Right renal pelvis (tissue), 4 donors: Measurements from ENCODE around the gene SLC6A3. TPM values are rescaled to one million over a fixed set of nuclear protein-coding genes. Genes with fewer than 3 reads are reported as not detected.
"Not testable (repeated sequence)": the region's sequence is repeated elsewhere in the genome, so short reads cannot be mapped to it uniquely, and the experiment has no call there.

Experiments used
- DNase-seq, 4 donors: peaks; one replicate each; pipeline ENCODE4 v3.0.0-alpha.2; 2013; ENCODE audit warnings: low read depth in 4 of 4, low spot score in 3 of 4, missing footprints in 1 of 4
- polyA plus RNA-seq, 4 donors: library from polyadenylated mRNA; unstranded; fragments of 120-200 nt; gene quantifications; one replicate each; pipeline ENCODE4 v1.2.1, GENCODE V29; 2013; ENCODE audit not compliant: insufficient read length in 4 of 4

The SLC6A3 gene
- polyA plus RNA-seq, 4 donors = 0.41 to 0.64 (median 0.62) TPM

DNA sequence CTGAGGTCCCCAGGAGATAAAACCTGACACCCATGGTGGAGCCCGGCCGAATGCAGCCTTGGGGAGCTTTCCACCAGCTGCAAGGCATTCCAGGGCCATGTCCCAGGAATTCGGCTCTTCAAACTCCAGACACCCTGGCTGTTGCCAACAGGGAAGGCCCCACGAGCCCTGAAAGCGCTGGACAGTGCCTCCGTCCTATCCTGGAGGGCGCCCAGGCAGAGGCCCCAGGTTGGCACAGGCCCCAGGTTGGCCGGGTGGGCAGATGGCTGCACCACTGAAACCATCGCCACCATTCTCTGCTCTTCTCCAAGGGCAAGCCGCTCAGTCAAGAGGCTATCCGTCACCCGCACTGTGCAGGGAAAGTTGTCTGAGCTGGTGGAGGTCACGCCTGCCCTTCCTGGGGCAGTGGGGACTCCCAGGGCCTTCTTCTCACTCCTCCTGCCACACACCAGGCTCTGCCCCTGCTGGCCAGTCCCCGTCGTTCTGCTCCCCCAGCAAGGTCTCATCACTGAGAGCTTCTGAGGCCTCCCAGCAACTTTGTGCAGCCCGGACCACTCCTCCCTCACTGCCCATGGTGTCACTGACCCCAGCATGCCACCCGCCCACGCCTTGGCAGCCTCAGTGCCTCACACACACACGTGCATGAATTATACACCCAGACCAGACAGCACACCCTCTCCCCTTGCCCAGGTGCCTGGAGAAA lies 21.2 kb downstream of the SLC6A3 start:
- no peak for DNase-seq

DNA sequence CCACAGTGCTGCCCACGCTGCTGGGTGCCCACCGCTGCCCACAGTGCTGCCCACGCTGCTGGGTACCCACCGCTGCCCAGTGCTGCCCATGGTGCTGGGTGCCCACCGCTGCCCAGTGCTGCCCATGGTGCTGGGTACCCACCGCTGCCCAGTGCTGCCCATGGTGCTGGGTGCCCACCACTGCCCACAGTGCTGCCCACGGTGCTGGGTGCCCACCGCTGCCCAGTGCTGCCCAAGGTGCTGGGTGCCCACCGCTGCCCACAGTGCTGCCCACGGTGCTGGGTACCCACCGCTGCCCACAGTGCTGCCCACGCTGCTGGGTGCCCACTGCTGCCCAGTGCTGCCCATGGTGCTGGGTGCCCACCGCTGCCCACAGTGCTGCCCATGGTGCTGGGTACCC lies 22.7 kb downstream of the SLC6A3 start:
- not testable (repeated sequence) for DNase-seq

GRCh38 chr5:1421521-1422341 lies 23.5 kb downstream of the SLC6A3 start:
- no peak for DNase-seq

GRCh38 chr5:1420211-1421195 lies 24.7 kb downstream of the SLC6A3 start:
- no peak for DNase-seq

DNA sequence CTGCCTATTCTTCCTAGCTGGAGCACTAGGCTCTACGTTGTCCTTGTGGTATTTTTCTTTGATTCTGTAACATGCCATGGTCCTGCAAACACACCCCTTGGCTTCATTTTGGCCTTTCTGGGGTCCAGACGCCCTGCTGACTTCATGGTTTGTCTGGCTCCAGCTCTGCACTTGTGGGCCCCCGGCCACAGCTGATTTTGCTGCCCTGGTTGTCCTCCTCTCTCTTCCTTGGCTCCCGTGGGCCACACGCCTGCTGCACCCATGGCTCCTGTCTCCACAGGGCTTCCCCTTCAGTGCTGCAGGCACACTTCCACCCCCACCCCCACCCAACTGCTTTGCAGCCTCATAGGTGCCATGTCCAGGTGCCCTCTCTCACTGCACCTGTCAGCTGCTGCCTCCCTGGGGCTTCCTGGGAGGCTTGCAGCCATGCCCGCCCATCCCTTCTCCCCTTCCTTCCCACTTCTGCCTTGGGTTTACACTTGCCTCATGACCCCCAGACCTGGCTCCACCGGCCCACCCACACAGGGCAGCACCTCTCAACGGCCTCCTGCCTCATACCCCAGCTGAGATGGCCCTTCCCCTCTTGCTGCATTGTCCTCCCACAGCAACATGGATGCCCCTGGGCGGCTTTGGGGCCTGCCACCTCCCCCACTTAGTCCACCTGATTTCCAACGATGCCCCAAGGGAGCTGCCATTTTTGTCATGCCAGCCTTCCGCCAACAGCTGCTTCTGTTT lies 25.6 kb downstream of the SLC6A3 start:
- DNase-seq = no peak

- no peak for DNase-seq
Measured at GRCh38 chr5:1418921-1419280, 26.3 kb downstream of the SLC6A3 start.

DNA sequence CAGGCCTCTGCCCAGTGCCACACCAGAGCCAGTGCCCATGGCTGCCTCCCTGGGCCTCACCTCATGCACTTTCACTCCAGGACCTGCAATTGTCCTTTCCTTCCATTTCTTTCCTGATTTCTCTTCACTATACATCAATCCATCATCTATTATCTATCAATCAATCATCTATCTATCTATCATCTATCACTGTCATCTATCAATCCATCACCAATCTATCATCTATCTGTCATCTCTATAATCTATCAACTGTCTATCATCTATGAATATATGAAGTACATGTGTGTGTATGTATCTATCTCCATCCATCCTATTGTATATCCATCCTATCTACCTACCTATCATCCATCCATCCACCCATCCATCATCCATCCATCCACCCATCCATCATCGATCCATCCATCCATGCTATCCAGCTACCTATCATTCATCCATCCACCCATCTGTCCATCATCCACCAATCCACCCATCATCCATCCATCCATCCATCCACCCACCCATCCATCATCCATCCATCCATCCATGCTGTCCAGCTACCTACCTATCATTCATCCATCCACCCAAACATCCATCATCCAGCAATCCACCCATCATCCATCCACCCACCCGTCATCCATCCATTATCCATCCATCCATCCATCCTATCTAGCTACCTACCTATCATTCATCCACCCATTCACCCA lies 26.9 kb downstream of the SLC6A3 start:
- DNase-seq = no peak

DNA sequence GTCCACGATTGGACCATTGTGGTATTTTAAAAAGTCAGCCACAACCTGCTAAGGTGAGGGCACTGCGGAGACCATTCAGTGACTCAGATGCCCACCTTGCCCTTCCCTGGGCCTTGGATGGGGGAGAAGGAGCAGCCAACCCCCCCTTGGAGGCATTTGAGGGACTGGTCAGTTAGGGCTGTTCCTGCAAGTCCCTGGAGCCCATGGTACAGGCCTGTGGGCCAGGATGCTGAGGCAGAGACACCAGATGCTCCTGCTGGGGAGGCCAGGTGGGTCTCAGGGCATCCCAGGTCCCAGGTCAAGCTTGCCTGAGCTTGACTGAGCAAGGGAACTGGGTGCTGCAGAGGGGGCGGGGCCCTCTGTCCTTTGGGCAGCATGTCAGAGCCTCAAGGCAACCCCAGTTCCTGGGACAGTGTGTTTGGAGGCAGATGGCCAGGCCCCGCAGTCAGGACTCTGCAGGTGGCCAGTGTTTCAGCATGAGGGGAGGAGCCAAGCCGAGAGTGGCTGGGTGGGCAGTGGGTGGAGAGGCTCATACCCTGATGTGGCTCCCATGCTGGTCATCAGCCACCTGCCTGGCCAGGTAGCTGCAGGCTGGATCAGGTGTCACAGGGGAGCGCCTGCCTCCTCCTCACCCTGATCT lies 27.5 kb downstream of the SLC6A3 start:
- no peak for DNase-seq

GRCh38 chr5:1416856-1417469 lies 28.3 kb downstream of the SLC6A3 start:
- no peak for DNase-seq

GRCh38 chr5:1415626-1416360 lies 29.4 kb downstream of the SLC6A3 start:
- DNase-seq = no peak

GRCh38 chr5:1415059-1415425 lies 30.2 kb downstream of the SLC6A3 start:
- DNase-seq = no peak

- DNase-seq = no peak
Measured at GRCh38 chr5:1414311-1415058, 30.8 kb downstream of the SLC6A3 start.

DNA sequence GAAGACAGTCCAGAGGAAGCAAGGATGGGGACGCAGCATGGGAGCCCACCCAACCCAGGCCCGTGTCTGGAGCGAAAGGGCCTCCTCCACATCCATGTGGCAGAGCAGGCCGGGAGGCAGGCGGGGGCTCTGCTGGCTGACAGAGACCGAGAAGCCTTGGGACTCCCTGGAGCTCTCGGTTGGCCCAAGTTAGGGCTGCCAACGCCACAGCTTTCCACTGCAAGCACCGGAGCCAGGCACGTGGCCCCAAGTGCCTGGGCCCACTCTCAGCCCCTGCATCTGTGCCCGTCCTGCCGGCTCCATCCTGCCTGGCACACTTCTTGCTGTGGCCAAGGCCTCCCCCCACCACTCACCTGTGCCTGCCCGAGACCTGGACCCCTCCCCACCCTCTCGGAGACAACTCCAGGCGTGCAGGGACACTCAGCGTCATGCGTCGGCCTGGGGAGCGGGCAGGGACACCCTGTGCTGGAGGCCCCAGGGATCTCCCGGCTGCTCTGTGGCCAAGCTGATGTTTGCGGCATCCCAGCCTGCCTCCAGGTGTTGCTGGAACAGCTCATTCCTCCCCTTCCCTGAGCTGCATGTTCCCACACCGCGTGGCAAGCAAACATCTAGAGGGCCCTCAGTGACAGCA lies 31.5 kb downstream of the SLC6A3 start:
- DNase-seq = no peak

DNA sequence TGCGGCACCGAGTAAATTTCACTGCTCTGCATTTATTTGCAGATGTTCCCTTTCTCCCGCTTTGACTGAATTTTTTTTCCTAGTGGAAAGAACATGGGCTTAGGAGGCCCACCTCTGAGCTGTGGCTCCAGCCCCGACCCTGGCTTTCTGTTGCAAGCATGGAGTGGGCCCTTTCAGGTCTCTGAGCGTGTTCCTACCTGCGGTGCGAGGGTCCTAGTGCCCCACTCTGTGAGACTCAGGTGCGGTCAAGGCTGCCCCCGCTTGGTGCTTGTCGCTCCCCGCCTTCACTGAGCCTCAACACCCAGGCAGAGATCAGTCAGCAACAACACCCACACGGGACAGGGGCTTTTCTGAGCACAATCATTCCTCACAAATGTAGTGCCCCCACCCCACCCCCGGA lies 32.0 kb downstream of the SLC6A3 start:
- DNase-seq = no peak

GRCh38 chr5:1412621-1413020 lies 32.6 kb downstream of the SLC6A3 start:
- DNase-seq = no peak

DNA sequence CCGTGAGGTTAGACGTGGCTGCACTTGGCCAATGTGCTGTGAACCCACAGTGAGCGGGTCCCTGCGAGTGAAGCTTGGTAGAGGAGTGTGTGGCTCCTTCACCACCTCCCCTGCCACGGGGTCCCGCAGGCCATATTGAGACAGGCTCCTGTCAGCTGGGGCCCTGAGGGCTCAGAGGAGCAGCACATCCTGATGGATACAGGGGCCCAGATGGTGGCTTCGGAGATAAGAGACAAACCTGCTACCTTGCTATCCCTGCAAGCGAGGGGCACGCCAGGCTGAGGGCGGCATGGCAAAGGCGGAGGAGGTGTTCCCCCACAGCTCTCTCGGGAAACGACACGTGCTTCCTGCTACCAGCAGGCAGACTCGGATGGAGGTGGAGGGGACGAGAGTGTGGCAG lies 33.1 kb downstream of the SLC6A3 start:
- no peak for DNase-seq

DNA sequence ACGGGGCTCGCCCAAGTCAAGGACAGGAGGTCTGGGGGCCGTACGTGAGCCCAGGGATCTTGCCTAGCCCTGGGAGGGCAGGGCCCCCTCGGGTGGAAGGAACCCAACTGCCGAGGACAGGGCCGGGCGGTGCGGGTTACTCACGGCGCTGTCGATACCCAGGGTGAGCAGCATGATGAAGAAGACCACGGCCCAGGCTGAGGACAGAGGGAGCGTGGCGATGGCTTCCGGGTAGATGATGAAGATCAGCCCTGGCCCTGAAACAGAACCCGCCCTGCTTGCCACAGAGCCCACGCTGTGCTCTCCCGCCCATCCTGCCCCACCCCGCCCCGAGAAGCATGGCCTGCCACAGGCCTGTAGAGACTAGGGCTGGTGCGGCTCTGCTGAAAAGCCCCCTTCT lies 34.1 kb downstream of the SLC6A3 start:
- no peak for DNase-seq
